SH-SY5Y (cell line): ENCODE results near the gene LIN54.

Experiments used
- GATA2 ChIP-seq: IDR thresholded peaks from 2 replicates; pipeline ENCODE4 v1.6.1; 2011; ENCODE audit warnings: mild to moderate bottlenecking, low read depth, low read length
- GATA3 ChIP-seq: IDR thresholded peaks from 2 replicates; pipeline ENCODE4 v1.6.1; 2011; ENCODE audit warnings: low read depth, mild to moderate bottlenecking, low read length, moderate library complexity

DNA sequence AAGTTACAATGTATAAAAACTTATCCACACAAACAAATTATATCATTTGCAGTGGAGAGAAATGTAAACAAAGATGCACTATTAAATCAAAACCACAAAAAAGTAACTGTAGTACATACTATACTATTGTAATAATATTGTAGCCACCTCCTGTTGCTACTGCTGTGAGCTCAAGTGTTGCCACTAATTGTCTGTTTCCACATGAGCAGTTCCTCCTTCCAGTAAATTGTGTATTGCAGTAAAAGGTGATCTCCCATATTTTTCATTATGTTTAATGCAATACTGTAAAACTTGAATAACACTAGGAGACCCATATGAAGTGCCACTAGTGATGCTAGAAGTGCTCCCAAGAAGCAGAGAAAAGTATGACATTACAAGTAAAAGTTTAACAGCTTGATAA lies 11.7 kb downstream of the LIN54 start:
- TF ChIP-seq GATA2 = no peak
- TF ChIP-seq GATA3 = no peak
